ENCODE measurements around the gene NELFB. TPM values are rescaled to one million over a fixed set of nuclear protein-coding genes. Genes with fewer than 3 reads are reported as not detected.

NELFB gene
- total RNA-seq, 1 experiment from 2014 or later: 95.0 TPM

- H3K27ac Mint-ChIP-seq: peak overlapping the region; percentile 70
- H3K4me1 Mint-ChIP-seq: peaks cover 31% of the 10 kb centered on the region
- H3K36me3 Mint-ChIP-seq: peaks cover 20% of the 10 kb centered on the region
- ChIA-PET CTCF (interaction anchor here (0.6 to 2.3 kb wide), 15 partner anchors 9 to 214 kb away, joined by 3 to 12 read pairs (median 4); partner anchors contain the start of genes NELFB, RNF224, SAPCD2 and TOR4A), POLR2A (interaction anchor here (0.5 to 2.1 kb wide), 3 partner anchors 10 to 43 kb away, joined by 3 to 9 read pairs (median 4); no protein-coding TSS in a partner anchor)
- no peak for DNase-seq (ENCODE audit: low spot score)
- peak overlapping the region; percentile 81 for H3K4me3 Mint-ChIP-seq
- peaks cover 4% of the 10 kb centered on the region for H3K27me3 Mint-ChIP-seq (ENCODE audit: low read depth)
- H3K9me3 Mint-ChIP-seq: no peaks in the 10 kb centered on the region
- ATAC-seq: no peak
- TF ChIP-seq TCF7 (CRISPR knock-in tag; IDR thresholded peaks at IDR 0.05; ENCODE audit: low read depth) (no peak), TEAD1 (CRISPR knock-in tag; IDR thresholded peaks at IDR 0.05) (peak; percentile 49; the same call in 1 of the 2 replicates), ATF1 (CRISPR knock-in tag; IDR thresholded peaks at IDR 0.05) (no peak), ZNF512 (CRISPR knock-in tag; IDR thresholded peaks at IDR 0.05; ENCODE audit: borderline replicate concordance) (no peak), SOX15 (CRISPR knock-in tag; IDR thresholded peaks at IDR 0.05) (no peak), ZBTB43 (CRISPR knock-in tag; IDR thresholded peaks at IDR 0.05) (0 out of 2 replicates have a peak, but pooled peaks have one; percentile 47), PREB (CRISPR knock-in tag; IDR thresholded peaks at IDR 0.05; ENCODE audit: borderline replicate concordance) (no peak), JUN (CRISPR knock-in tag; IDR thresholded peaks at IDR 0.05) (no peak), NR3C1 (CRISPR knock-in tag; conservative IDR thresholded peaks at IDR 0.05; ENCODE audit: low read depth) (no peak), ZBTB21 (CRISPR knock-in tag; IDR thresholded peaks at IDR 0.05; ENCODE audit: borderline replicate concordance) (no peak), CBFB (CRISPR knock-in tag; IDR thresholded peaks at IDR 0.05; ENCODE audit: low read depth) (no peak), NR1H2 (CRISPR knock-in tag; IDR thresholded peaks at IDR 0.05) (no peak; the same call in 1 of the 2 replicates), ZNF396 (CRISPR knock-in tag; IDR thresholded peaks at IDR 0.05; ENCODE audit: borderline replicate concordance) (no peak), MXD4 (CRISPR knock-in tag; IDR thresholded peaks at IDR 0.05; ENCODE audit: borderline replicate concordance) (no peak), CREM (CRISPR knock-in tag; IDR thresholded peaks at IDR 0.05) (no peak), E2F1 (CRISPR knock-in tag; IDR thresholded peaks at IDR 0.05) (no peak)
- TF ChIP-seq, protein P1, sequence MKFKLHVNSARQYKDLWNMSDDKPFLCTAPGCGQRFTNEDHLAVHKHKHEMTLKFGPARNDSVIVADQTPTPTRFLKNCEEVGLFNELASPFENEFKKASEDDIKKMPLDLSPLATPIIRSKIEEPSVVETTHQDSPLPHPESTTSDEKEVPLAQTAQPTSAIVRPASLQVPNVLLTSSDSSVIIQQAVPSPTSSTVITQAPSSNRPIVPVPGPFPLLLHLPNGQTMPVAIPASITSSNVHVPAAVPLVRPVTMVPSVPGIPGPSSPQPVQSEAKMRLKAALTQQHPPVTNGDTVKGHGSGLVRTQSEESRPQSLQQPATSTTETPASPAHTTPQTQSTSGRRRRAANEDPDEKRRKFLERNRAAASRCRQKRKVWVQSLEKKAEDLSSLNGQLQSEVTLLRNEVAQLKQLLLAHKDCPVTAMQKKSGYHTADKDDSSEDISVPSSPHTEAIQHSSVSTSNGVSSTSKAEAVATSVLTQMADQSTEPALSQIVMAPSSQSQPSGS (CRISPR knock-in tag; IDR thresholded peaks at IDR 0.05; ENCODE audit: borderline replicate concordance, low read depth): no peak
- TF ChIP-seq, protein P2, sequence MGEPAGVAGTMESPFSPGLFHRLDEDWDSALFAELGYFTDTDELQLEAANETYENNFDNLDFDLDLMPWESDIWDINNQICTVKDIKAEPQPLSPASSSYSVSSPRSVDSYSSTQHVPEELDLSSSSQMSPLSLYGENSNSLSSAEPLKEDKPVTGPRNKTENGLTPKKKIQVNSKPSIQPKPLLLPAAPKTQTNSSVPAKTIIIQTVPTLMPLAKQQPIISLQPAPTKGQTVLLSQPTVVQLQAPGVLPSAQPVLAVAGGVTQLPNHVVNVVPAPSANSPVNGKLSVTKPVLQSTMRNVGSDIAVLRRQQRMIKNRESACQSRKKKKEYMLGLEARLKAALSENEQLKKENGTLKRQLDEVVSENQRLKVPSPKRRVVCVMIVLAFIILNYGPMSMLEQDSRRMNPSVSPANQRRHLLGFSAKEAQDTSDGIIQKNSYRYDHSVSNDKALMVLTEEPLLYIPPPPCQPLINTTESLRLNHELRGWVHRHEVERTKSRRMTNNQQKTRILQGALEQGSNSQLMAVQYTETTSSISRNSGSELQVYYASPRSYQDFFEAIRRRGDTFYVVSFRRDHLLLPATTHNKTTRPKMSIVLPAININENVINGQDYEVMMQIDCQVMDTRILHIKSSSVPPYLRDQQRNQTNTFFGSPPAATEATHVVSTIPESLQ (CRISPR knock-in tag; IDR thresholded peaks at IDR 0.05): no peak
- TF ChIP-seq, protein P3, sequence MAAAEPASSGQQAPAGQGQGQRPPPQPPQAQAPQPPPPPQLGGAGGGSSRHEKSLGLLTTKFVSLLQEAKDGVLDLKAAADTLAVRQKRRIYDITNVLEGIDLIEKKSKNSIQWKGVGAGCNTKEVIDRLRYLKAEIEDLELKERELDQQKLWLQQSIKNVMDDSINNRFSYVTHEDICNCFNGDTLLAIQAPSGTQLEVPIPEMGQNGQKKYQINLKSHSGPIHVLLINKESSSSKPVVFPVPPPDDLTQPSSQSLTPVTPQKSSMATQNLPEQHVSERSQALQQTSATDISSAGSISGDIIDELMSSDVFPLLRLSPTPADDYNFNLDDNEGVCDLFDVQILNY (CRISPR knock-in tag; IDR thresholded peaks at IDR 0.05): no peak
- TF ChIP-seq, protein P4, sequence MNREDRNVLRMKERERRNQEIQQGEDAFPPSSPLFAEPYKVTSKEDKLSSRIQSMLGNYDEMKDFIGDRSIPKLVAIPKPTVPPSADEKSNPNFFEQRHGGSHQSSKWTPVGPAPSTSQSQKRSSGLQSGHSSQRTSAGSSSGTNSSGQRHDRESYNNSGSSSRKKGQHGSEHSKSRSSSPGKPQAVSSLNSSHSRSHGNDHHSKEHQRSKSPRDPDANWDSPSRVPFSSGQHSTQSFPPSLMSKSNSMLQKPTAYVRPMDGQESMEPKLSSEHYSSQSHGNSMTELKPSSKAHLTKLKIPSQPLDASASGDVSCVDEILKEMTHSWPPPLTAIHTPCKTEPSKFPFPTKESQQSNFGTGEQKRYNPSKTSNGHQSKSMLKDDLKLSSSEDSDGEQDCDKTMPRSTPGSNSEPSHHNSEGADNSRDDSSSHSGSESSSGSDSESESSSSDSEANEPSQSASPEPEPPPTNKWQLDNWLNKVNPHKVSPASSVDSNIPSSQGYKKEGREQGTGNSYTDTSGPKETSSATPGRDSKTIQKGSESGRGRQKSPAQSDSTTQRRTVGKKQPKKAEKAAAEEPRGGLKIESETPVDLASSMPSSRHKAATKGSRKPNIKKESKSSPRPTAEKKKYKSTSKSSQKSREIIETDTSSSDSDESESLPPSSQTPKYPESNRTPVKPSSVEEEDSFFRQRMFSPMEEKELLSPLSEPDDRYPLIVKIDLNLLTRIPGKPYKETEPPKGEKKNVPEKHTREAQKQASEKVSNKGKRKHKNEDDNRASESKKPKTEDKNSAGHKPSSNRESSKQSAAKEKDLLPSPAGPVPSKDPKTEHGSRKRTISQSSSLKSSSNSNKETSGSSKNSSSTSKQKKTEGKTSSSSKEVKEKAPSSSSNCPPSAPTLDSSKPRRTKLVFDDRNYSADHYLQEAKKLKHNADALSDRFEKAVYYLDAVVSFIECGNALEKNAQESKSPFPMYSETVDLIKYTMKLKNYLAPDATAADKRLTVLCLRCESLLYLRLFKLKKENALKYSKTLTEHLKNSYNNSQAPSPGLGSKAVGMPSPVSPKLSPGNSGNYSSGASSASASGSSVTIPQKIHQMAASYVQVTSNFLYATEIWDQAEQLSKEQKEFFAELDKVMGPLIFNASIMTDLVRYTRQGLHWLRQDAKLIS (CRISPR knock-in tag; IDR thresholded peaks at IDR 0.05; ENCODE audit: borderline replicate concordance): no peak
- TF ChIP-seq, protein P5, sequence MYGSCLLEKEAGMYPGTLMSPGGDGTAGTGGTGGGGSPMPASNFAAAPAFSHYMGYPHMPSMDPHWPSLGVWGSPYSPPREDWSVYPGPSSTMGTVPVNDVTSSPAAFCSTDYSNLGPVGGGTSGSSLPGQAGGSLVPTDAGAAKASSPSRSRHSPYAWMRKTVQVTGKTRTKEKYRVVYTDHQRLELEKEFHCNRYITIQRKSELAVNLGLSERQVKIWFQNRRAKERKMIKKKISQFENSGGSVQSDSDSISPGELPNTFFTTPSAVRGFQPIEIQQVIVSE (CRISPR knock-in tag; IDR thresholded peaks at IDR 0.05; ENCODE audit: borderline replicate concordance): no peak
These were observed 11.3 kb upstream of the NELFB start for GRCh38 chr9:137243626-137244485.

All from WTC11 (cell line).